NCI-H1694 treated with DMSO at 0.1 percent for 48 hours (cell line): Measurements from ENCODE around the gene CNNM2.

Experiments used
- DNase-seq: peaks from one replicate; lab custom pipeline; 2025; lab: John Stamatoyannopoulos, UW

The CNNM2 gene

DNA sequence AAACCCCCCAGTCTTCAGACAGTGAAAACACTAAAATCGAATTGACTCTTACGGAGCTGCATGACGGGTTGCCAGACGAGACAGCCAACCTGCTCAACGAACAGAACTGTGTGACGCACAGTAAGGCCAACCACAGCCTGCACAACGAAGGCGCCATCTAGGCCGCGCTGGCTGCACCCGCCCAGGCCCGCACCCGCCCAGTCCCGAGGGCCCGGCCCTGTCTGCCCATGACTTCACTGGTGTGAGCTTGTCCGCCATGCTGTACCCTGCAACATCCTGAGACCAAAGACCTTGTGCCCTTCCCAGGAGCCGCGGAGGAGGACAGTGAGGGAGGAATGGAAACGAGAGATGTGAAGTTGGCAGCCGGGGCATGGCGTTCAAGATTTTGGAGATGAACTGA, 158.9 kb downstream of the CNNM2 start:
- no peak for DNase-seq

DNA sequence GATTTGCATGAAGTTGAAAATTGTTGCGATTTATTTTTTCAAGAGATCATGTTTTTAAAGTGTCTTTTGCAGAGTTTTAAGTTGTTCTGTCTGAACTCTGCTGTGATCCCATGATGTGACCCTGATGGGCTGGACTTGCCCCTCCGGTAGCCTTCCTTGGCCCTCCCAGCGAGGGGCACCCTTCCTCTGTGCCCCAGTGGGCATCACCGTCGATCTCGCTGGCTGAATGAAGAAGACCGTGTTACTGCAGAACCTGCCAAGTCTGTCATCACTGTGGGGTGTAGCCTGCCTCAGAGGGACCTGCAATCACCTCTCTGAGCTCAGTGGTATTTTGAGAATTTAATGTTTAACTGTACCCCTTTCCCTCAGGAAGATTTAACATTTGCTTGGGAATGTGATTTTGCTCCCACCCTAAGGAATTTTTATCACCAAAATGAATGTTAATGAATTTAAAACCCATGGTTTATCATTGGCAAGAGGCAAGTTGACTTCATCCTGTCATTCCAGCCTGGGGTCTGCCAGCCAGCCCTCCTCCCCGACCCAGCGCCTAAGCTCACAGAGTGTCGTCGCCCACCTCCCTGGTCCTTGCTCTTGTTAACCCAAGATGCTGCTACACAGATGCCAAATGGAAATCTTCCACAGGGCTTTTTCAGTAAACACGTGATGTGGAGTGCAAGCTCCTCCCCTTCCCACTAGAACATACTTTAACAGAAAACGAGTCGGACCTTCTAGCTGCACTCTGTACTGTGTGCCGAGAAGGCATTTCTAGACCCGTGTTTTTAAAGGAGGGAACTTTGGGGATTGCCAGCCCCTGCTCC, 159.6 kb downstream of the CNNM2 start:
- DNase-seq: no peak

DNA sequence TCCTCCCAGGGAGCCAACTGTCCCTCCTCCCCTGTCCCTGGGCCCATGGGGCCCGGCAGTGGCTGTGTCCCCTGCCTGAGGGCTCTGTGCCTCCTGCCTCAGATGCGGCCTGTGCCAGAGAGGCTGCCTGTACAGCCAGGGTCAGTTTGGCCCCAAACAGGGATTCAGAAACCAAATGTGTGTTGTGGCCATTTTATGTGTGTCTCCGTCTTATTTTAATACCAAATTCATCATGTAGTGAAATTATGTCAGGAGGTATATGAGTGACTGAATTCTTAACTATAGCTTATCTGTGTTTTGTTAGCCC, 160.2 kb downstream of the CNNM2 start:
- DNase-seq: no peak

DNA sequence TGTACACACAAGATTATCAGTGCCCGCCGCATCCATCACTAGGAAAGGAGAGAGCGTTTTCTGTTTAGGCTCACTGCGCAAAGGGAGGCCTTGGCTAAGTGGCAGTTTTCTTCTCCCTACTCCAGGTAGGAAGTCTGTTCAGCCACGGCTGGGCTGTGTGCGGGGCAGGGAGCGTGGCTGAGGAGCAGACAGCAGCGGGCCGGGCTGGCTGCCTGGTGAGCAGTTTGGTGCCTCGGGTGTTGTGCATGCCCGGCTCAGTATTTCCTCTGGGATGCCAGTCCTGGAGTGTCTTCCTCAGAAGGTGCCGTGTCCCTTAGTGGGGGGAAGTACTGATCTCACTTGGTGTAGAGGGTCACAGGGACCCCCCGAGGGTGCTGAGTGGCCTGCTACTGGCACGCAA, 160.6 kb downstream of the CNNM2 start:
- no peak for DNase-seq

DNA sequence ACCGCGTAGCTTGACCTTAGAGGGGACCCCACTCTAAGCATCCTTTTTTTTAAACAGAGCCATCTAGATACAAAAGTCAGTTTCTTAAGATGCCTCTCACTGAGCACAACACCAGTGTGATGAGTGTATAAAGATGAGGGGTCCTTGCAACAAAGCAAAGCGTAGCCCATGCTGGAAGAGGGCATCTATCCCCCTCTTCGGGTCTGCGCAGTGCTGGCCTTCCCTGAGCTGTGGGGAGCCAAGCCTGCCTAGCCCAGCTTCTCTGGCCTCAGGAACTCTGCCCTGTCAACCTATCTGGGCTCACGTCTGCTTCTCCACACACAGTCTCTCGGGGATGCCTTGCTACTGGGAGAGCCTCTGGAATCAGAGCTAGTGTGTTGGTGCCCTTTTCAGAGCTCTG, 161.0 kb downstream of the CNNM2 start:
- no peak for DNase-seq

DNA sequence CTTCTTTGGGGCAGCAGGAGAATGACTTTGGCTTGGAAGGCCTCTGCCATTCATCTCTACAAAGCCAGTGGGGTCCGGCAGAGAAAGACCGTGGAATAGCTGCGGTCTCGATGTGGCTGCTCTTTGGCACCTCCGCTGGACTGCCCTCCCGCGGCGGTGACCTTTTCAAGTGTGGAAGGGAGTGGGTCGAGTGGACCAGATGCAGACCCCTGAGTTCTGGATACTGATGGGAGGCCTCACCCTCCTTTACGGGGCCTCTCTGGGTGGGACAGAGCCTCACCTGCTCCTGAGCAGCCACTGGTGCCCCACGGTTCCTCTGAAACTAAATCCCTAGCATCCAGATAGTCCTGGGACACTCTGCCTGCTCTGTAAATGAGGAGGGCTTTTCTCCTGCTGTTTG, 161.9 kb downstream of the CNNM2 start:
- no peak for DNase-seq

DNA sequence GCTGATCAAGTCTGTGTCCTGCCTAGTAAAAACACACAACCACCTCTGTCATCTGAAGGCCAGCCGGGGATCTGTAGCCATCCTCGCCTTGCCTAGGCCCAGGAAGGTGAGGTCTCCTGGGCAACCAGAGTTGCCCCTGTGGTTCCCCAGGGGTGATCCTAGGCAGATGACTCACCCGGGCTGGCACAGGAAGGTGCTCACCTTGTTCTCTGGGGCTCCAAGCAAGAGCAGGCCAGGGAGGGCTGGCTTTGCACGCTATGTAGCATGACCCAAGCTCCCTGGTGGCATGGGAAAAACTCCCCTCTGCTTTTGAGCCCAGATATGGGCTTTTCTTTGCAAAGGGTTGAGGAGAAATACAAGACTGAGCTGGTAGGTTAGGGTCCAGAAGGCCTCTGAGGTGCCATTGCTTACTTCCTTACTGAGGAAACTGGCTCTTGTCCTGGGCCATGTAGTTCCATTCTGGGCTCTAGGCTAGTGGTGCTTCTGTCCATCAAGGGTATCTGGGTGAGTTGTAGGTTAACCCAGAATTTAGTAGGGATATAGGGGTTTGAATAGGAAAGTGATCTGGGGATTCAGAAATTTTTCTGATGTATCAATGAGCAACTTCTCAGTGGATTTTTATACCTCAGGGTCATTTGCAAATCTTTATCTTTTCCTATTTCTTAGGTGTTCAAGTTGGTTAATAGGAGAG, 162.9 kb downstream of the CNNM2 start:
- DNase-seq: no peak

DNA sequence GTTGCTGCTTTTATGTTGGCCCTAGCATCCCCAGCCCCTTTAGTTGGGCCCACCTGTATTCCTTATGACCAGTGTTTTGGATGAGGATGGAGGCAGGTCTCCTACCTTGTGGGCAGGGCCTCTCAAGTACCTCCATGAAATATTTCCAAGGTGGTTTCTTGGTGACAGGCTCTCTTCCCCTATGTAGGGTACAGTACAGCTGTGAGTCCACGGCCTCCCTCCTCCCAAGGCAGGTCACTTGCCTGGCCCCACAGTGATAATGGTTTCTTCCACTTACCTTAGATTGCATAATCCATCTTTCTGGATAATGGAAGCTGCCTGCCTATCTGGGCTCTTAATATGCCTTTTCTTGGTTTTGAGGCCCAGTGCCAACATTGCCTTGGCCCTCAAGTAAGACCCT, 164.6 kb downstream of the CNNM2 start:
- no peak for DNase-seq

DNA sequence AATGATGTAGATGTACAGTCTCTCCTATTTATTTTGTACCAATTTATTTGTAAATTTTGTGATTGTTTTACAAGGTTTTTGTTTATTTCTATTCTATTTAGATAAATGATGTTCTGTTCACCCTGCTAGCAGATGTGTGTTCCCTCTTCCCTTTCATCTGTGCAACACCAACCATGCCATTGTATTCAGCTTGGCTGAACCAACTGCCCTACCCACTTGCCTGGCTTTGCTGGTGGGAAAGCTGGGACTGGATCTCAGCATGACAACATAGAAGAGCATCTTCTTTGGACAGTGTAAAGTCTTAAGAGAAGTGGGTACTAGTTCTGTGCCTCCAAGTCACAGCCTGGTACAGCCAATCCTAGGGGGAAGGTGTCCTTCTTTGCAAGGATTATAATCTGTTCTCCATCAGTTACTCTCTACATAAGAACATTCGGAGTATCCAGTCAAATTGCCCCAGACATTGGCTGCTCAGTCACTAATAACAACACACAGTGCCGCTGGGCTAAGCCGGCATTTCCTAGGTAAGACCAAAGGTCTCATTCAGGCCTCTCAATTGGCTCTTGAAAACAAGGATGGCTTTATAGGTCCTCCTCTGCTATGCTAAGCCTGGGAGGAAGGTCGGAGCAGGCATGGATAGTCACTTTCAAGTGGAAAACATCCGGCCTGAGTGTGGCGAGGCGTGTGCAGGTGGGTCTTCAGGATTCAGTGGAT, 165.3 kb downstream of the CNNM2 start:
- DNase-seq: no peak

DNA sequence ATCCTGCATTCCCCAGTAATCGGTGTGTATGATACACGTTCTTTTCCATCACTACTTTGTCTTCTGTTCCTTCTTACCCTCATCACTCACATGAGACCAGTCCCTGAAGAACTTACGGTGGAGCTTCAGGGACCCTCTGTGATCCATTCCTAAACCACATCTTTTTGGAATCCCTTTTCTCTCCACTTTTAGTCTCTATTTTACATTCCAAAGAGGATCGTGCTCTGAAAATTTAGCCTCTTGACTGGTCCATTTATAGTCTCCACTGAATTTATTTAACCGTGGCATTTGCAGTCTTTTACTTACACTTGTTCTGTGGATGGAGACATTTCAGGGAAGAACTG, 165.9 kb downstream of the CNNM2 start:
- no peak for DNase-seq

DNA sequence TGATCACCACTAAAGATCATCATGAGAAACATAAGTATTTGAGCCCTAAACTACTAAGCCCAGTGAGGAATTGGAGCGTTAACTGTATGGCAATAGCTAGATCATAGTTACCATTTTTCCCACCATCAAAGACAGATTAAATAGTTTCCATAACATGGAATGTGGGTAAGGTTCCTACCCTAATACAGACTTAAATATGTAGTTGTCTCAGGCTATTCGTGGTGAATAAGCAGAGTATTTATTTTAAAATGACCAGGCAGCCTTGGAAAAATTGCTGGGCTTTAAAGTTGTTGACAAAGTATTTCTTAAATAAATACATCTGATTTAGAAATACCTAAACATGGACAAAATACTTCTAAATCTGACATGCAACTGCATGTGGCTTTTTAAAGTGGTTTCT, 168.2 kb downstream of the CNNM2 start:
- DNase-seq: no peak

DNA sequence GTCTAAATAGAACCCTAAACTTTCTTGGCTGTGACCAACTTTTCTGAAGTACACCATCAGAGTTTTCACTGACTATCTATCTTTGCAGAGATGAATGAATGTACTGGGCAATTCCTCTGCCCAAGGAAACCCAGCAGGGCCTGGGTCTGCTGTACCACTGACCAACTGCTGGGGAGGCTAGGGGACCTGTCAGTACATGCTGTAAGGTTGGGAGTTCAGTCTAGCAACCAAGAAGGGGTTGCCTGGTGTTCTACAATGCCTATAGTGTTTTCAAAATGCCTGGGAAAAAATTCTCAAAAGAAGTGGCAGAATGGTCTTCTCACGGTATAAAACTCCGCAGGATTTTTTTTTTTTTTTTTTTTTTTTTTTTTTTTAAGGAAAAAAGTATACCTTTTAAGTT, 168.7 kb downstream of the CNNM2 start:
- DNase-seq: no peak

DNA sequence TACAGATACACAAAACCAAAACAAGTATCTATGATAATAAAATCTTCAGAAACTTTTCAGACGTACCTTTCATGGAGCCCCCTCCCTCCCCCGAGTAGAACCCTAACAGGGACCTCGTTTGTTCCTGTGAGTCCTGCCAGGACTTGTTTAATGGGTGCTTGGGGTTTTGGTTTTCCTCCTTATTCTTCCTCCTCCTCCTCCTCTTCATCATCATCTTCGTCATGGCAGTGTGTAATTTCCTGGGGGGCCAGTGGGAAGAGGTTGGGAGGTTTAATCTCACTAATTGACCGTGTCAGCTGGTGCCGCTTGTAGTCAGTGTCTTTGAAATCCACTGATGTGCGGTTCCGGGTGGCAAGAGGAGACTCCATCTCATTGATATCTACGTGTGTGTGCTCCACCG, 171.4 kb downstream of the CNNM2 start:
- no peak for DNase-seq

DNA sequence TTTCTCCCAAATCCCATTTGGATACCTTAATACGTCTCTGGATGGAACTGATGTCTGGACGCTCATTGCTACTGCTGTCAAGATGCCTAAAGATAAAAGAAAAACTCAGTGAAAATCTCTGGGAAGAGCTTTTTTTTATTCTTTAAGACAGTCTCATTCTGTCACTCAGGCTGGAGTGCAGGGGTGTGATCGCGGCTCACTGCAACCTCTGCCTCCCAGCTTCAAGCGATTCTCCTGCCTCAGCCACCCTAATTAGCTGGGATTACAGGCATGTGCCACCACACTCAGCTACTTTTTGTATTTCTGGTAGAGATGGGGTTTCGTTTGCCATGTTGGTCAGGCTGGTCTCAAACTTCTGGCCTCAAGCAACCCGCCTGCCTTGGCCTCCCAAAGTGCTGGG, 172.8 kb downstream of the CNNM2 start:
- no peak for DNase-seq

DNA sequence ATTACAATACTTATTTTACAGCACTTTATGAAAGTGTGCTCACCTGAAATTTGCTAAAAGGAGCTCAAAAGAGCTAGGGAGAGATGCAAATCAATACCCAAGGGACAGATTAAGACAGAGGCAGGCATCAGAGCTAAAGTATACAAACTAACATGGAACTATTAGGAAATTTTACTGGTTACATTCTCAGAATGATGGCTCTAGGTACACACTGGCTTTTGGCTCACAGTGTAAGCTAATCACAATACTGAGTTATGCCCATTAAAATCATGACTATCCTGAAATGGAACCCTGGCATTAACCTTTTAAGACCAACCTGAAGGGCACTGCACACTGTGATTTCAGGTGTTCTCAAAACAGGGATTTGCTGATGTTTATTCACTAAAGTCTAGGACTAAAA, 176.9 kb downstream of the CNNM2 start:
- DNase-seq: no peak

DNA sequence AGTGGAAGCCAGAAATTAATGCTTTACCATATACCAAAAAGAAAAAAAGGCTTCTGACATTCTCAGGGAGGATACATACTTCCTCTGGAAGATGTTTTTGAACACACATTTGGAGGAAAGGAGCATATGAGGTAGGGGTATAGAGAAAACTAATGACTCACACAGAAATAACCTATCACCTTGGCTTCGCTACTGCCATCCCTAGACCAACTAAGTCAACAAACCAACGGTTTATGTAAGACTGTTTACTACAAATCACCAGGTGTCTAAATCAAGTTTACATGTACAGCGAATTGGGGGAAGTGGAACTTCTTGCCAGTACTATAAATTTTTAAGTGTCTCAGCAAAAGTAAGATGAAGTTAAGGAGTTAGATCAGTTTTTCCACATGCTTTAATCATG, 178.0 kb downstream of the CNNM2 start:
- DNase-seq: no peak

DNA sequence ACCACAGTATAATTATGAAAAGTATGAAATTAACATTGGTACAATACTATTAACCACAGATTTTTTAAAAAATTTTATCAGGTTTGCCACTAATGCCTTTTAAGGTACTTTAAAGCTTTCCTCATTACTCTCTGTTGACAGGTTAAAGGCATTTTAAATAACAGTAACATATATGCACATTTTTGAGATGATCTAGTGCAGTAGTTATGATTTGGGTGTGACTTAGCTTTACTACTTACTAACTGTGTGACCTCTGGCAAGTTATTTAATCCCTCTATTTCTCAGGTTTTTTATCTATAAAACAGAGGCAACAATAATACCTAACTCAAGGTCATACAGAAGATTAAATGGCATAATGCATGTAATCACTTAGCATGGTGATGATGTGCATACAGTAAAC, 180.1 kb downstream of the CNNM2 start:
- DNase-seq: no peak

DNA sequence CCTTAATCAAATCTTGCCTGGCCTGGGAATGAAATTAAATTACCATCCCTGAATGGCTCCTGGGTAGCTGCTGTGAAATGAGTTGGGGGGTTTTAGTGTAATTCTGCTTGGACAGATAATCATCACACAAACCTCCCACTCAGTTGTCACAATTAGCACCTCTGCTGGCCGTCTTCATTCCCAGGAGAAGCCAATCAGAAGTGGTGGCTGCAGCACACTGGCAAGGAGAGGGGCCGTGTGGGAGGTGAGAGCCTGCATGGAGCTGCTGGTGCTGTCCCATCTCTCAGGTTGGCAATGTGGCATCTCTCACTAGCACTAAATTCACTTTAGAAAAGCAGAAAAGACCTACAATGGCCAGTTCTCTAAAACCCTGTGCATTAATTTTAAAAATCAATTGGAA, 182.5 kb downstream of the CNNM2 start:
- no peak for DNase-seq

DNA sequence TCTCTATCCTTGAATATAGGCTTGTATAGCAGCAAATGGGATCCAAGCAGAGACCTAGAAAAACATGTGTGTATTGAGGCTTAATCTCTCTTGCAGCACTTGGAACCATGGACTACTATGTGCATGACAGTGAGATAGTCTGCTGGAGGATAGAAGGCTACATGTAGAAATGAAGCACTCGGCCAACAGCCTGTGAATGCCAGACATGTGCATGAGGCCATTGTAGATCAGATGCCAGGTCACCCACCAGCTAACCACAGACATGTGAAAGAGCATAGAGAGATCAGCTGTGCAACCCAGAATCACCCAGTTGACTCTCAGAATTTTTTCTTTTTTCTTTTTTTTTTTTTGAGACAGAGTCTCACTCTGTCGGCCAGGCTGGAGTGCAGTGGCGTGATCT, 184.1 kb downstream of the CNNM2 start:
- no peak for DNase-seq

DNA sequence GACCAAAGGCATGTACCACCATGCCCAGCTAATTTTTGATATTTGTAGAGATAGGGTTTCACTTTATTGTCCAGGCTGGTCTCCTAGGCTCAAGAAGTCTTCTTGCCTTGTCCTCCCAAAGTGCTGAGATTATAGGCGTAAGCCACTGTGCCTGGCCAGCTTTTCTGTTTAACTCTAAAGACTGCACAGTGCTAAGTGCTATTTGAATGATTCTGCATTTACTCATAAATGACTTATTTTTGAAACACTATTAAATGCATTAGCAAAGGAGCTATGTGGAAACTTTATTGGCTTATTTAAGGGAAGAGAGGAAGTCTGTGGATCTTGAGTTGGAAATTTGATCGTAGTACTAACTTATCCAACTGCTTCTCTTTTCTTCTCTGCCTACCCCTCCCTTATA, 185.9 kb downstream of the CNNM2 start:
- DNase-seq: no peak

DNA sequence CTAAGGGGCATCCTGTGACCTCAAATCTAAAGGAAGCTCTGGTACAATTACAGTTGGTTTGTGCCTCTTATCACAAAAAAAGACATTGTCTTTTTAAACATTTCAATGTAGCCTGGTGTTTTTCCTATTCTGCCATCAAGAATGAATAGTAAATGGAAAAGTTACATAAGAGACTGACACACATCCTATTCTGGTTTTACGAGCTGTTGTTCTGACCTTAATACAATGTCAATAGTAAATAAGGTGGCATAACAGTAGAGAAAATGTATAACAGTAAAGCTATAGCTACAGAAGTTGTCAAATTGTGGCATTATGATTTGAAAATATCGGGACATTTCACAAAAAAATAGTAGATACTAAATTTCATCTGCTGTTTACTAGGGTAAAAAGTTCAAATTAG, 186.6 kb downstream of the CNNM2 start:
- DNase-seq: no peak

DNA sequence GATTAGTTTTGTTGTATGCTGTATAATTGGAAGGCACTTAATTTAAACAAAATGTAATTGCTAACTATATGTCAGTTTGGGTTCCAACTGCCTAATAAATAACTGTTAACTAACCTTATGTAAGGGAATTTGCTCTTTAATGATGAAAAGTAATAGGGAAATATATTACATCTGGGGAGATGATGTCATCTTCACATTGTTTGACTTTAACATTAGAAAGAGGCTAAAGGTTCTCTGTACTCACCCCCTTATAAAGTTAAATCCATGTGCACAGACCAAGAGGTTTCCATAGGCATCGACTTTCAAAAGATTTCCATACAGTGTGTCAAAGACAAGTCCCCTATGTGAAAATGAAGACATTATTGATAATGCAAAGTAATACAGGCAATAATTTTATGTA, 187.4 kb downstream of the CNNM2 start:
- DNase-seq: no peak

DNA sequence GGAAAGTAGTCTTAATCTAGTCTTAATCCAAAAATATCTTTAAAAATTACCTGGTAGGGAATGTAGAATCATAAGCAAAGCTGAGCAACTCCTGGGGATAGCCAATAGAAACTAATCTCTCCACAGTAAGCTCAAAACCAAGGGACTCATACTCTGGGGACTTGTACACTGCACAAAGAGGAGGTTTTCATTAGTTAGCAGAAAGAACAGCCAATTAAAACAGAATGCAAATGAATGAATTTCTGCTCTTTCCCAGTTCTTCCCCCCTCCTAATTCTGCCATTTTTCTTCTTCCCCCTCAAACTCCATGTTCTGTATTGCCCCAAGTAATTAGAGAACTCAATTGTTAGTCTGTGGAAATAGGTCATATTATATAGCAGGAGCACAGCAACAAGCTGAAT, 188.4 kb downstream of the CNNM2 start:
- DNase-seq: no peak

DNA sequence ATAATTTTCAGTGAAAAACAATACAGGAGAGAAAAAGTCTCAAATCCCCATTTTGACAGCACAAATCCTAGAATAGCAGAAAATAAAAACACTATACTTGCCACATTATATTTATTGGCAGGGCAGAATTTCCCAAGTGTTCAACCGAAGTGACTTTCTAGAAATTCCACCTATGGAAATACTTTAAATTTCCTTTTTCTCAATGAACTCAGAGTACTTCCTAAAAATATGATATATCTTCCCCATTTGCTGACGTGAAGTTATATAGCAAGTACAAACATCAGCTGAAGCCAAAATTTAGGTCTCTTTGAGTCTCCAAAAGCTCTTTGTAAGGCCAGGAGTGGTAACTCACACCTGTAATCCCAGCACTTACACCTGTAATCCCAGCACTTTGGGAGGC, 191.7 kb downstream of the CNNM2 start:
- DNase-seq: no peak
